ENCODE measurements around the gene RTL10. TPM values are rescaled to one million over a fixed set of nuclear protein-coding genes. Genes with fewer than 3 reads are reported as not detected.

RTL10 gene
- total RNA-seq, 3 donors from 2014 or later = 10.1 to 12.2 (median 11.9) TPM

DNA sequence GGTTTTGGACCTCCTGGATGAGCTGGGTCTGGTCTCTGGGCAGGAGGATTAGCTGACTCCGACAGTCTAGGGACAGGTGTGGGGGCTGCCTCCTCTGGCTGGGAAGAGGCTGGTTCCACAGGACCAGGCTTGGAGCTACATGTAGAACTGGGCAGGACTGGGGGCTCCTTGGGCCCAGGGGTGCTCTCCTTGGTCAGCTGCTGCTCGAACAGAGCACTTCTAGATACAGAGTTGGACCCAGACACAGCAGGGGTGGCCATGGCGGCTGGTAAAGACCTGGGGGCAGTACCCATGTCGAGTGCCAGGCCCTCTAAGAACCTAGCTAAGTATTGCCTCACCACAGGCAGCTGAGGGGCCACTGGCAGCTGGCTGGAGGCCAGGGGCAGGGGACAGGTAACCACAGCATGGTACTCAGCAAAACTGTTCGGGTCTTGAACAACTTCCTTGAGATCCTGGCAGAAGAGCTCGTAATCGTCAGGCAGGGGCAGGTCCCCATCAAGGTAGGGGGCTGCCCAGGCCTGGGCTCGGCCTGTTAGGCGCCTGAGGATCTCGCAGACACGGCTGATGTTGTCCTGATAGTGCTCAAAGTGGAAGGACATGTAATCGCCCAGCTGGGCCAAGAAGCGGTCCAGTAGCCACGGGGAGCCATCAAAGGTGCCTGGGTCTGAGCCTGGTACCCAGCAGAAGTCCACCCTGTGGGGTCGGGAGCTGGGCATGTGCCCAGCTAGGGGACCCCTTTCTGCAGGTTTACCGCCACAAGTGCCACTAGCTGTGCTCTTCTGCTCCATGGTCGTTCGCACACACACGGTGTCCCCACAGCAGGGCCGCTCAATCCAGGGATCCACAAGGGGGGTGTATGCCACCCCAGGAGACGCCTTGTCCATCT, 3.1 kb downstream of the RTL10 start:
- no peak for DNase-seq
- Histone ChIP-seq H3K9me3 (no peaks in the 10 kb centered on the region), H3K36me3 (ENCODE audit: low read depth) (peaks cover 4% of the 10 kb centered on the region), H3K4me3 (no peak overlapping the region), H3K4me1 (ENCODE audit: low read depth) (peaks cover 19% of the 10 kb centered on the region)
- TF ChIP-seq, protein P1, sequence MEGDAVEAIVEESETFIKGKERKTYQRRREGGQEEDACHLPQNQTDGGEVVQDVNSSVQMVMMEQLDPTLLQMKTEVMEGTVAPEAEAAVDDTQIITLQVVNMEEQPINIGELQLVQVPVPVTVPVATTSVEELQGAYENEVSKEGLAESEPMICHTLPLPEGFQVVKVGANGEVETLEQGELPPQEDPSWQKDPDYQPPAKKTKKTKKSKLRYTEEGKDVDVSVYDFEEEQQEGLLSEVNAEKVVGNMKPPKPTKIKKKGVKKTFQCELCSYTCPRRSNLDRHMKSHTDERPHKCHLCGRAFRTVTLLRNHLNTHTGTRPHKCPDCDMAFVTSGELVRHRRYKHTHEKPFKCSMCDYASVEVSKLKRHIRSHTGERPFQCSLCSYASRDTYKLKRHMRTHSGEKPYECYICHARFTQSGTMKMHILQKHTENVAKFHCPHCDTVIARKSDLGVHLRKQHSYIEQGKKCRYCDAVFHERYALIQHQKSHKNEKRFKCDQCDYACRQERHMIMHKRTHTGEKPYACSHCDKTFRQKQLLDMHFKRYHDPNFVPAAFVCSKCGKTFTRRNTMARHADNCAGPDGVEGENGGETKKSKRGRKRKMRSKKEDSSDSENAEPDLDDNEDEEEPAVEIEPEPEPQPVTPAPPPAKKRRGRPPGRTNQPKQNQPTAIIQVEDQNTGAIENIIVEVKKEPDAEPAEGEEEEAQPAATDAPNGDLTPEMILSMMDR (IDR thresholded peaks at IDR 0.05) = no peak
- intact Hi-C loops (cut with DNase I, micrococcal nuclease) = no loop called here
- ATAC-seq = no peak

DNA sequence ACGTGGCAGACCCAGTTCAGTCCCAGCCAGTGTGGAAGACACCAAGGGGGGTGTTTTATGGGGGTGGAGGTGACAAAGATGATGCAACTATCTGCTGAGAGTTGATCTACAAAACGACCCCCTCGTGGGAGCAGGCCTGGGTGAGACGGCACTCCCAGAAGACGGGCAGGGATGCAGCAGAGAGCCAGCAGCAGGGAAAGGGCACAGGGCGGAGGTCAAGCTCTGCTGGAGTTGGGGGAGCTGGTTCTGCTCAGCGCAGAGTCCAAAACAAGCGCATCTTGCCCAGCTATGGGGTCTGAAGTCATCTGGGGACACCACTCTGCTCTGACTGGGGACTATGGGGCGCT, 3.9 kb downstream of the RTL10 start:
- intact Hi-C loops (cut with DNase I, micrococcal nuclease) = no loop called here
- Histone ChIP-seq H3K36me3 (ENCODE audit: low read depth) (peaks cover 4% of the 10 kb centered on the region), H3K9me3 (no peaks in the 10 kb centered on the region), H3K4me1 (ENCODE audit: low read depth) (peaks cover 19% of the 10 kb centered on the region), H3K4me3 (no peak overlapping the region)
- ATAC-seq (no peak), DNase-seq (no peak)
- TF ChIP-seq, protein P1 (IDR thresholded peaks at IDR 0.05) = no peak

DNA sequence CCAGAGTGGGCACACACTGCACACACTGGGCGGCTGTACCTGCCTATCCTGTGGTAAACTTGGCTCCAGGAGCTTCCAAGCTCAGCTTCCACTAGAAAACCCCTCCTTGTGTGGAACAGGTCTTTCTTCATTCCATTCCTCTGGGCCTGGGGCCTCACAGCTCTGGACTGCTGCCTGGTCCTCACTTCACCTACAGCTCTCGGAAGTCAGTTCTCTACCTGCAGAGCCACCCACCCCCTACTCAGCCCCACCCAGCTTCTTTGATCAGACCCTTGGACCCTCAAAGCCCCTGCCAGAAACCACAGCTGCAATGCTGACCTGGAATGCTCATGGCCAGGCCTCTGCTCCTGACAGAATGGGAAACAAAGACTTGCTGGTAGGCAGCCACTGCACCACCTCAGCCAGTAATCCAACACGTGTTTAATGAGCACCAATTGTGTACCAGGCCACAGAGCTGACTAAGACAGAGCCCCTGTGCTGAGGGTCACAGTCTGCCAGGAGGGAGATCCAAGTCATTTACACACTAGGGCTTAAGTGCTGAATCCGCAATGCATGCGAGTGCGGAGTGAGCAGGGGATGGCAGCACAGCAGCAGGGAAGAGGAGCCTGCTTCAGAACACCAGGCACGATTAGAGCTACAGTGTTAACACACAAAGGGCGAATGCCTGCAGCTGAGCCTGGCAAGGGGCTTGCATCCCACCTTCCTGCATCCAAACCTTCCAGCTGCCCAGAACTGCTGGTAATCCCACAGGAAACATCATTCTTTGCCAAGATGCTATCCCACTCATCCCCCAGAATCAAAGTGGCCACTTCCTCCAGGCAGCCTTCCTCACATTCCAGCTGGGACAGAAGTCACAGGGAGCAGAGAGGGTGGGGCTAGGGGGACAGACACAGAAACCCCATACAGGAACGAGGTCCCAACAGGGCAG, 4.6 kb downstream of the RTL10 start:
- no peak overlapping the region for H3K4me3 ChIP-seq
- DNase-seq = no peak
- no peak for ATAC-seq
- peaks cover 4% of the 10 kb centered on the region for H3K36me3 ChIP-seq (ENCODE audit: low read depth)
- peaks cover 13% of the 10 kb centered on the region for H3K4me1 ChIP-seq (ENCODE audit: low read depth)
- TF ChIP-seq, protein P1 (IDR thresholded peaks at IDR 0.05) = no peak
- H3K9me3 ChIP-seq = no peaks in the 10 kb centered on the region
- intact Hi-C loops (cut with DNase I, micrococcal nuclease) = no loop called here

DNA sequence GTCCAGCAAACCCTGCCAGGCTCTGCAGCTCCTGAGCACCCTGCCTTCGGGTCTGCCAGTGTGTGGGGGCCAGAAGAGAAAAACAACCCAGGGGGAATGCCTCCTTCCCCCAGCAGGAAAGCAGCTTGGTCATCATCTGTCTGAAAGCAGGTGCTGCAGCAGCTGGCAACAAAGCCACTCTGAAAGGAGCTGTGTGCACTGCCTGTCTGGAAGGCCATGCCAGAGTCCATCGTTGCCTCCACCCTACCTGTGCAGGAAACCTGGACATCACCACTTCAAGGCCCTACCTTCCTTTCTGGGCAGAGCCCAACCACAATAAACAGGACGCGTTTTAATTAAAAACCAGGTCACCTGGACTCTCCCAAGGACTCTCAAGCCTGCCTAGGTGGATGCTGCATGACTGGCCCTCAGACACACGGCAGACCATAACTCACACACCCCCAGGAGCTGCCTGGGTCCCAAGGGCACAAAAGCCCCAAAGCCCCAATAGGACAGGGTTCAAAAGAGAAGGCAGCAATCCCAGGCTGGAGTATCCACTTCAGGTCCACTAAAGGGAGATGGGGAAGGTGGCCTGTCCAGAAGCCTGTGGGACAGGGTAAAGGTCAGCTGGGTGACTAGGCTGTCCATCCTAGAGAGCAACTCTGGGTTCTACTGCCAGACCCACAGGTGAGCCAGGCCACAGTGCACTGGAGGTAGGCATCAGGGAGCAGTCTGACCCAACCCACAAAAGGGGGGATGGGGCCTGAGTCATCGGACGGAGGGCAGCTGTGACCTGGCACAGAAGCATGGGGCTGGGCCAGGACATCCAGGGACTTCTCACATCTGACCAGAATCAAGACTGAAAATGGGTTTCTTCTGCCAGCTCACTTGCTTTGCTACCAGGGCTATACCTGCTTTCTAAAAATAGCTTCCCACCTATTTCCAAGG, 6.1 kb downstream of the RTL10 start:
- H3K4me3 ChIP-seq = no peak overlapping the region
- peaks cover 4% of the 10 kb centered on the region for H3K36me3 ChIP-seq (ENCODE audit: low read depth)
- TF ChIP-seq, protein P1 (IDR thresholded peaks at IDR 0.05) = no peak
- no peaks in the 10 kb centered on the region for H3K9me3 ChIP-seq
- ATAC-seq (peak; percentile 73), DNase-seq (no peak)
- H3K4me1 ChIP-seq (ENCODE audit: low read depth) = peaks cover 10% of the 10 kb centered on the region
- intact Hi-C loops (cut with DNase I, micrococcal nuclease) = no loop called here

DNA sequence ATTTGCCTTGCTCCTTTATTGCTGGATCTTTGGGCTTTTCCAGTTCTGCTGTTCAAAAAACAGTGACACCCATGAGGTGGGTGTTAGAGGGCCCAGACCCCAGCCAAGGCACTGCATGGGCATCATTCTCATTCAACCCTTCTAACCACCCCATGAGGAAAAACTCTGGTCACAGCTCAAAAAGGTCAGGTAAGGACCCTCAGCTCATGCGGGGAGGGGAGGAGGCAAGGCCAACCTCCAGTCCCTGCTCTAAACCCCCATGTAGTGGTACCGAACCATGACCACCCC, 7.4 kb downstream of the RTL10 start:
- TF ChIP-seq, protein P1 (IDR thresholded peaks at IDR 0.05) = no peak
- intact Hi-C loops (cut with DNase I, micrococcal nuclease) = no loop called here
- H3K9me3 ChIP-seq = no peaks in the 10 kb centered on the region

More for the DNA sequence above, 7.4 kb downstream of the RTL10 start:
- ATAC-seq (no peak), DNase-seq (no peak)
- Histone ChIP-seq H3K36me3 (ENCODE audit: low read depth) (peaks cover 4% of the 10 kb centered on the region), H3K4me3 (no peak overlapping the region), H3K4me1 (ENCODE audit: low read depth) (no peaks in the 10 kb centered on the region)
